Sigmoid colon (tissue), 4 donors: Measurements from ENCODE around the gene TNFRSF19.

Experiments
- EP300 ChIP-seq, 4 donors: sonication (generic); formaldehyde crosslinking; IDR thresholded peaks; one replicate each; pipeline ENCODE4 v1.6.1; 2017; ENCODE audit warnings: antibody characterized with exemption in 4 of 4
- POLR2A ChIP-seq, 2 donors: fragments of 450-650 bp; IDR thresholded peaks; one replicate each; pipeline ENCODE4 v1.6.1; 2016; ENCODE audit warnings: antibody characterized with exemption in 2 of 2, mild to moderate bottlenecking in 2 of 2, moderate library complexity in 2 of 2
- POLR2AphosphoS5 ChIP-seq, 4 donors: sonication (generic); formaldehyde crosslinking; IDR thresholded peaks; one replicate each; pipeline ENCODE4 v1.6.1; 2017; ENCODE audit warnings: antibody characterized with exemption in 4 of 4
- TF ChIP-seq, protein P1 (sequence below), 4 experiments: fragments of 450-650 bp in 3 of 4; fragments of 200-600 bp in 1 of 4; IDR thresholded peaks; one replicate each; pipeline ENCODE4 v1.5.1; 2016 to 2019; ENCODE audit warnings: antibody characterized with exemption in 4 of 4, mild to moderate bottlenecking in 3 of 4, moderate library complexity in 2 of 4

GRCh38 chr13:23628250-23628649, 58.0 kb downstream of the TNFRSF19 start:
- TF ChIP-seq, protein P1, sequence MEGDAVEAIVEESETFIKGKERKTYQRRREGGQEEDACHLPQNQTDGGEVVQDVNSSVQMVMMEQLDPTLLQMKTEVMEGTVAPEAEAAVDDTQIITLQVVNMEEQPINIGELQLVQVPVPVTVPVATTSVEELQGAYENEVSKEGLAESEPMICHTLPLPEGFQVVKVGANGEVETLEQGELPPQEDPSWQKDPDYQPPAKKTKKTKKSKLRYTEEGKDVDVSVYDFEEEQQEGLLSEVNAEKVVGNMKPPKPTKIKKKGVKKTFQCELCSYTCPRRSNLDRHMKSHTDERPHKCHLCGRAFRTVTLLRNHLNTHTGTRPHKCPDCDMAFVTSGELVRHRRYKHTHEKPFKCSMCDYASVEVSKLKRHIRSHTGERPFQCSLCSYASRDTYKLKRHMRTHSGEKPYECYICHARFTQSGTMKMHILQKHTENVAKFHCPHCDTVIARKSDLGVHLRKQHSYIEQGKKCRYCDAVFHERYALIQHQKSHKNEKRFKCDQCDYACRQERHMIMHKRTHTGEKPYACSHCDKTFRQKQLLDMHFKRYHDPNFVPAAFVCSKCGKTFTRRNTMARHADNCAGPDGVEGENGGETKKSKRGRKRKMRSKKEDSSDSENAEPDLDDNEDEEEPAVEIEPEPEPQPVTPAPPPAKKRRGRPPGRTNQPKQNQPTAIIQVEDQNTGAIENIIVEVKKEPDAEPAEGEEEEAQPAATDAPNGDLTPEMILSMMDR (IDR thresholded peaks at IDR 0.05) = no peak
- TF ChIP-seq EP300 (IDR thresholded peaks at IDR 0.05) = no peak
- TF ChIP-seq POLR2AphosphoS5 (IDR thresholded peaks at IDR 0.05) = no peak
- no peak for TF ChIP-seq POLR2A (IDR thresholded peaks at IDR 0.05)
